AG04449 (cell line): ENCODE data around the gene AGPAT2.
A peak's percentile ranks its signal among the peaks of the same experiment; 100 is the strongest.

ENCODE experiments used
- CTCF ChIA-PET: fragments of 350-600 bp; formaldehyde crosslinking; extraction: SDS; loops from one replicate; lab custom pipeline; 2021; ENCODE audit warnings: antibody characterized with exemption; lab: Yijun Ruan, JAX
- POLR2A ChIA-PET: fragments of 400-600, 350-600 bp; formaldehyde crosslinking; extraction: SDS; loops from one replicate; lab custom pipeline; 2020; ENCODE audit warnings: antibody characterized with exemption, inconsistent platforms; lab: Yijun Ruan, JAX
- DNase-seq: peaks from one replicate; pipeline ENCODE4 v3.0.0-alpha.2; 2010; ENCODE audit warnings: low read depth, low spot score
- H3K4me3 ChIP-seq: 2 replicates; pipeline ENCODE4 v1.5.1; 2011; ENCODE audit warnings: low read depth, mild to moderate bottlenecking, control low read depth, low read length
- CTCF ChIP-seq: IDR thresholded peaks from one replicate; pipeline ENCODE4 v1.5.1; 2011; ENCODE audit warnings: mild to moderate bottlenecking, moderate library complexity, low read length, control low read depth, inconsistent platforms; ENCODE audit not compliant: insufficient read depth; ENCODE audit errors: missing control alignments

Gene AGPAT2

GRCh38 chr9:136729926-136730325, 42.7 kb upstream of the AGPAT2 start:
- CTCF ChIA-PET, result interaction anchor here (0.7 to 4.1 kb wide), 10 partner anchors 15 to 242 kb away, joined by 3 to 27 read pairs (median 4); partner anchors contain the start of gene LCN8
- POLR2A ChIA-PET, result no interaction called here
- no peak for DNase-seq
- H3K4me3 ChIP-seq, result no peak overlapping the region
- TF ChIP-seq CTCF, result no peak

GRCh38 chr9:136729144-136729543, 41.9 kb upstream of the AGPAT2 start:
- no peak for TF ChIP-seq CTCF
- H3K4me3 ChIP-seq, result peak overlapping the region; percentile 84

GRCh38 chr9:136728548-136729123, 41.4 kb upstream of the AGPAT2 start:
- H3K4me3 ChIP-seq, result peak overlapping the region; percentile 84
- ChIA-PET POLR2A (interaction anchor here (0.6 to 3.5 kb wide), 27 partner anchors 9 to 403 kb away, joined by 3 to 17 read pairs (median 5); partner anchors contain the start of genes LCN8, MAN1B1 and TMEM141), CTCF (interaction anchor here (0.8 to 4.1 kb wide), 16 partner anchors 9 to 245 kb away, joined by 3 to 27 read pairs (median 5); partner anchors contain the start of genes C8G, LCN10 and LCN8)
- no peak for TF ChIP-seq CTCF
- DNase-seq, result no peak

More at GRCh38 chr9:136729144-136729543, 41.9 kb upstream of the AGPAT2 start:
- CTCF ChIA-PET, result interaction anchor here (0.8 to 4.1 kb wide), 15 partner anchors 9 to 245 kb away, joined by 3 to 27 read pairs (median 4); partner anchors contain the start of genes C8G and LCN8
- POLR2A ChIA-PET, result interaction anchor here (0.8 to 3.5 kb wide), 5 partner anchors 8 to 119 kb away, joined by 3 to 17 read pairs (median 15); no protein-coding TSS in a partner anchor
- DNase-seq, result no peak

GRCh38 chr9:136728080-136728547, 40.9 kb upstream of the AGPAT2 start:
- DNase-seq, result peak; percentile 40
- peak overlapping the region; percentile 84 for H3K4me3 ChIP-seq
- ChIA-PET POLR2A (interaction anchor here (0.6 to 3.5 kb wide), 28 partner anchors 9 to 616 kb away, joined by 3 to 17 read pairs (median 4); partner anchors contain the start of genes LCN10, LCN8, MAN1B1 and TMEM141), CTCF (interaction anchor here (1.0 to 4.1 kb wide), 13 partner anchors 9 to 244 kb away, joined by 3 to 27 read pairs (median 6); partner anchors contain the start of genes C8G, LCN10 and LCN8)
- TF ChIP-seq CTCF, result peak; percentile 97

- DNase-seq, result no peak
- CTCF ChIA-PET, result interaction anchor here (0.7 to 4.1 kb wide), 8 partner anchors 8 to 360 kb away, joined by 3 to 27 read pairs (median 7); partner anchors contain the start of gene MAN1B1
- peak overlapping the region; percentile 84 for H3K4me3 ChIP-seq
- peak; percentile 34 for TF ChIP-seq CTCF
- POLR2A ChIA-PET, result interaction anchor here (0.6 to 3.5 kb wide), 6 partner anchors 11 to 165 kb away, joined by 3 to 17 read pairs (median 8); partner anchors contain the start of gene AGPAT2
Measured at GRCh38 chr9:136726631-136727191, 39.5 kb upstream of the AGPAT2 start.
